GM06990 (cell line): ENCODE measurements around the gene HOXC9.

Experiments
- DNase-seq: peaks from one replicate; pipeline ENCODE4 v3.0.0-alpha.2; 2011; ENCODE audit not compliant: insufficient read length; ENCODE audit errors: extremely low read depth
- H3K27me3 ChIP-seq: replicated peaks from 2 replicates; pipeline ENCODE4 v1.6.0; 2011; ENCODE audit warnings: low read length; ENCODE audit not compliant: control insufficient read depth, insufficient read depth
- H3K36me3 ChIP-seq: 2 replicates; pipeline ENCODE4 v1.5.1; 2011; ENCODE audit warnings: low read length; ENCODE audit not compliant: control insufficient read depth, insufficient read depth
- H3K4me3 ChIP-seq: replicated peaks from 2 replicates; pipeline ENCODE4 v1.5.1; 2011; ENCODE audit warnings: low read depth, mild to moderate bottlenecking, control low read depth, low read length
- CTCF ChIP-seq: IDR thresholded peaks from 2 replicates; pipeline ENCODE4 v1.5.1; 2011; ENCODE audit warnings: low read length, control low read depth, mild to moderate bottlenecking, inconsistent platforms; ENCODE audit not compliant: insufficient read depth, poor library complexity, severe bottlenecking

Gene HOXC9

GRCh38 chr12:53976823-53977595, 23.0 kb upstream of the HOXC9 start:
- no peak for TF ChIP-seq CTCF
- Histone ChIP-seq H3K4me3 (no peak overlapping the region), H3K27me3 (no peaks in the 10 kb centered on the region; the same call in none of the 2 replicates), H3K36me3 (no peaks in the 10 kb centered on the region)
- DNase-seq: no peak

GRCh38 chr12:53977596-53978445, 22.1 kb upstream of the HOXC9 start:
- DNase-seq: no peak
- Histone ChIP-seq H3K36me3 (no peaks in the 10 kb centered on the region), H3K27me3 (no peaks in the 10 kb centered on the region; the same call in none of the 2 replicates), H3K4me3 (no peak overlapping the region)
- TF ChIP-seq CTCF: no peak

GRCh38 chr12:53978477-53979356, 21.2 kb upstream of the HOXC9 start:
- H3K27me3 ChIP-seq: no peaks in the 10 kb centered on the region; the same call in none of the 2 replicates
- no peaks in the 10 kb centered on the region for H3K36me3 ChIP-seq
- H3K4me3 ChIP-seq: no peak overlapping the region
- no peak for DNase-seq
- TF ChIP-seq CTCF: no peak

GRCh38 chr12:53980104-53980801, 19.7 kb upstream of the HOXC9 start:
- DNase-seq: no peak
- TF ChIP-seq CTCF: no peak
- H3K4me3 ChIP-seq: no peak overlapping the region
- H3K27me3 ChIP-seq: peaks cover under 1% of the 10 kb centered on the region
- no peaks in the 10 kb centered on the region for H3K36me3 ChIP-seq
